Measurements from ENCODE around the gene TBX2. TPM values are rescaled to one million over a fixed set of nuclear protein-coding genes. Genes with fewer than 3 reads are reported as not detected.

Gene TBX2
- total and polyA plus RNA-seq, 2 of the 13 experiments (the other 11 are each of a cell fraction or from before 2014, with no cell fraction given) = 2.8 to 15.3 TPM

GRCh38 chr17:61425682-61426481, 26.2 kb downstream of the TBX2 start (continued):
- no peak for TF ChIP-seq FOXA1 (IDR thresholded peaks at IDR 0.05)
- TF ChIP-seq FOXA1 (CRISPR knock-in tag; IDR thresholded peaks at IDR 0.05) = peak; percentile 5; the same call in 1 of the 2 replicates
- peak; percentile 39; the same call in 1 of the 2 replicates for TF ChIP-seq PATZ1 (CRISPR knock-in tag; IDR thresholded peaks at IDR 0.05)
- TF ChIP-seq TEAD3 (CRISPR knock-in tag; optimal IDR thresholded peaks at IDR 0.05; ENCODE audit: borderline replicate concordance) = peak; percentile 66
- peak; percentile 19; the same call in 1 of the 2 replicates for TF ChIP-seq RARA (CRISPR knock-in tag; IDR thresholded peaks at IDR 0.05)
- 0 out of 2 replicates have a peak, but pooled peaks have one; percentile 57 for TF ChIP-seq ZNF230 (CRISPR knock-in tag; IDR thresholded peaks at IDR 0.05)
- peak; percentile 61; the same call in 1 of the 2 replicates for TF ChIP-seq ZZZ3 (CRISPR knock-in tag; IDR thresholded peaks at IDR 0.05; ENCODE audit: borderline replicate concordance)
- TF ChIP-seq ZMYM3 (CRISPR knock-in tag; IDR thresholded peaks at IDR 0.05) = peak; percentile 89
- TF ChIP-seq MIER2 (CRISPR knock-in tag; IDR thresholded peaks at IDR 0.05) = no peak
- TF ChIP-seq ZNF383 (CRISPR knock-in tag; IDR thresholded peaks at IDR 0.05; ENCODE audit: borderline replicate concordance) = no peak
- TF ChIP-seq ZNF580 (CRISPR knock-in tag; IDR thresholded peaks at IDR 0.05; ENCODE audit: borderline replicate concordance, low read depth) = peak; percentile 68; the same call in 1 of the 2 replicates
- TF ChIP-seq TARDBP (CRISPR knock-in tag; IDR thresholded peaks at IDR 0.05) = 0 out of 2 replicates have a peak, but pooled peaks have one; percentile 51
- TF ChIP-seq ZNF777 (CRISPR knock-in tag; IDR thresholded peaks at IDR 0.05) = peak; percentile 89
- TF ChIP-seq ZNF710 (CRISPR knock-in tag; IDR thresholded peaks at IDR 0.05; ENCODE audit: borderline replicate concordance) = peak; percentile 58; the same call in 1 of the 2 replicates
- TF ChIP-seq CBX5 (CRISPR knock-in tag; IDR thresholded peaks at IDR 0.05; ENCODE audit: borderline replicate concordance) = peak; percentile 40; the same call in 1 of the 2 replicates
- peak; percentile 97 for TF ChIP-seq RAD21 (CRISPR knock-in tag; IDR thresholded peaks at IDR 0.05)
- peak; percentile 99 for TF ChIP-seq STAG1 (CRISPR knock-in tag; IDR thresholded peaks at IDR 0.05)
- TF ChIP-seq ELF3 (CRISPR knock-in tag; IDR thresholded peaks at IDR 0.05) = peak; percentile 57; the same call in 1 of the 2 replicates
- TF ChIP-seq ZBTB46 (CRISPR knock-in tag; IDR thresholded peaks at IDR 0.05; ENCODE audit: borderline replicate concordance) = peak; percentile 76; the same call in 1 of the 2 replicates
- no peak for TF ChIP-seq TAF1 (CRISPR knock-in tag; IDR thresholded peaks at IDR 0.05)
- TF ChIP-seq KDM3A (CRISPR knock-in tag; IDR thresholded peaks at IDR 0.05; ENCODE audit: low read depth) = 0 out of 2 replicates have a peak, but pooled peaks have one; percentile 48
- TF ChIP-seq ZFX (CRISPR knock-in tag; IDR thresholded peaks at IDR 0.05; ENCODE audit: low read depth) = peak; percentile 90
- no peak for TF ChIP-seq LCORL (IDR thresholded peaks at IDR 0.05)
- TF ChIP-seq LCORL (CRISPR knock-in tag; IDR thresholded peaks at IDR 0.05) = peak; percentile 65; the same call in 1 of the 2 replicates
- 0 out of 2 replicates have a peak, but pooled peaks have one; percentile 34 for TF ChIP-seq MIXL1 (CRISPR knock-in tag; IDR thresholded peaks at IDR 0.05)
